Measurements from ENCODE around the gene ASPM.

ASPM gene

GRCh38 chr1:197170538-197170937 is 24.1 kb upstream of the ASPM start:
- peak; percentile 62 for DNase-seq (ENCODE audit: low read depth)
- no peak for TF ChIP-seq CTCF (IDR thresholded peaks at IDR 0.05; ENCODE audit: control insufficient read depth, extremely low read depth, insufficient read depth)
- H3K4me3 ChIP-seq (ENCODE audit: low read depth, low read length): no peak overlapping the region

GRCh38 chr1:197159461-197159860 is 13.0 kb upstream of the ASPM start:
- TF ChIP-seq CTCF (IDR thresholded peaks at IDR 0.05; ENCODE audit: control insufficient read depth, extremely low read depth, insufficient read depth): no peak
- no peak for DNase-seq (ENCODE audit: low read depth)
- H3K4me3 ChIP-seq (ENCODE audit: low read depth, low read length): no peak overlapping the region

GRCh38 chr1:197156692-197157091 is 10.2 kb upstream of the ASPM start:
- no peak overlapping the region for H3K4me3 ChIP-seq (ENCODE audit: low read depth, low read length)
- peak; percentile 13; the same call in 1 of the 2 replicates for TF ChIP-seq CTCF (IDR thresholded peaks at IDR 0.05; ENCODE audit: control insufficient read depth, extremely low read depth, insufficient read depth)
- no peak for DNase-seq (ENCODE audit: low read depth)

- no peak for DNase-seq (ENCODE audit: low read depth)
- no peak for TF ChIP-seq CTCF (IDR thresholded peaks at IDR 0.05; ENCODE audit: control insufficient read depth, extremely low read depth, insufficient read depth)
- H3K4me3 ChIP-seq (ENCODE audit: low read depth, low read length): no peak overlapping the region
These were observed 6.2 kb upstream of the ASPM start for GRCh38 chr1:197152662-197153061.

- TF ChIP-seq CTCF (IDR thresholded peaks at IDR 0.05; ENCODE audit: control insufficient read depth, extremely low read depth, insufficient read depth): no peak
- peak; percentile 52 for DNase-seq (ENCODE audit: low read depth)
These were observed 4.7 kb upstream of the ASPM start for GRCh38 chr1:197151185-197151584.

GRCh38 chr1:197150336-197151005 is 4.0 kb upstream of the ASPM start:
- H3K4me3 ChIP-seq (ENCODE audit: low read depth, low read length): no peak overlapping the region
- no peak for DNase-seq (ENCODE audit: low read depth)
- no peak for TF ChIP-seq CTCF (IDR thresholded peaks at IDR 0.05; ENCODE audit: control insufficient read depth, extremely low read depth, insufficient read depth)

More at GRCh38 chr1:197151185-197151584, 4.7 kb upstream of the ASPM start:
- no peak overlapping the region for H3K4me3 ChIP-seq (ENCODE audit: low read depth, low read length)

- TF ChIP-seq CTCF (IDR thresholded peaks at IDR 0.05; ENCODE audit: control insufficient read depth, extremely low read depth, insufficient read depth): no peak
- no peak for DNase-seq (ENCODE audit: low read depth)
- no peak overlapping the region for H3K4me3 ChIP-seq (ENCODE audit: low read depth, low read length)
These were observed 2.9 kb upstream of the ASPM start for GRCh38 chr1:197149340-197149739.
